CD4-positive, alpha-beta T cell treated with Interleukin-1 beta for 1 hour (primary cell): ENCODE data around the gene S1PR3.

ENCODE experiments used
- DNase-seq, 2 donors: peaks; one replicate each; pipeline ENCODE4 v3.0.0-alpha.2; 2020 to 2022

S1PR3 gene

GRCh38 chr9:89010056-89010455, 18.8 kb downstream of the S1PR3 start:
- no peak for DNase-seq

- DNase-seq: no peak
Observed at GRCh38 chr9:89010526-89011111, 19.4 kb downstream of the S1PR3 start.

GRCh38 chr9:89011683-89012082, 20.4 kb downstream of the S1PR3 start:
- DNase-seq: no peak

GRCh38 chr9:89012294-89013042, 21.2 kb downstream of the S1PR3 start:
- no peak for DNase-seq

- DNase-seq: no peak
Observed at GRCh38 chr9:89013660-89014059, 22.4 kb downstream of the S1PR3 start.

GRCh38 chr9:89014153-89014552, 22.9 kb downstream of the S1PR3 start:
- no peak for DNase-seq

GRCh38 chr9:89015336-89015735, 24.1 kb downstream of the S1PR3 start:
- DNase-seq: no peak

GRCh38 chr9:89020754-89021153, 29.5 kb downstream of the S1PR3 start:
- DNase-seq: no peak

- DNase-seq: no peak
Observed at GRCh38 chr9:89021154-89021803, 30.0 kb downstream of the S1PR3 start.

- no peak for DNase-seq
Observed at GRCh38 chr9:89022001-89022759, 30.9 kb downstream of the S1PR3 start.

- DNase-seq: no peak
Observed at GRCh38 chr9:89022902-89023301, 31.6 kb downstream of the S1PR3 start.

GRCh38 chr9:89023740-89024139, 32.5 kb downstream of the S1PR3 start:
- DNase-seq: no peak

GRCh38 chr9:89024727-89025126, 33.5 kb downstream of the S1PR3 start:
- no peak for DNase-seq

GRCh38 chr9:89025553-89025952, 34.3 kb downstream of the S1PR3 start:
- no peak for DNase-seq

- no peak for DNase-seq
Observed at GRCh38 chr9:89026876-89027275, 35.6 kb downstream of the S1PR3 start.

GRCh38 chr9:89029788-89030187, 38.5 kb downstream of the S1PR3 start:
- no peak for DNase-seq

- DNase-seq: no peak
Observed at GRCh38 chr9:89032173-89032572, 40.9 kb downstream of the S1PR3 start.

GRCh38 chr9:89032661-89033060, 41.4 kb downstream of the S1PR3 start:
- DNase-seq: no peak

GRCh38 chr9:89036383-89036782, 45.1 kb downstream of the S1PR3 start:
- DNase-seq: peak in 1 of 2 donors; percentile 9

GRCh38 chr9:89036891-89037290, 45.6 kb downstream of the S1PR3 start:
- peak; percentile 4 to 53 for DNase-seq

GRCh38 chr9:89037346-89037745, 46.1 kb downstream of the S1PR3 start:
- DNase-seq: no peak

- DNase-seq: no peak
Observed at GRCh38 chr9:89037891-89038290, 46.6 kb downstream of the S1PR3 start.

GRCh38 chr9:89038382-89039103, 47.3 kb downstream of the S1PR3 start:
- DNase-seq: no peak
